Upper lobe of left lung (tissue), 6 donors: Measurements from ENCODE around the gene TMEM203. TPM values are rescaled to one million over a fixed set of nuclear protein-coding genes. Genes with fewer than 3 reads are reported as not detected.

Experiments
- ATAC-seq, 2 donors: fragments of 200-7000 bp; cut with Tn5 transposase; one replicate each; pipeline ENCODE4 v1.9.1; 2022; ENCODE audit warnings: mild to moderate bottlenecking in 2 of 2, moderate library complexity in 2 of 2; ENCODE audit not compliant: low FRiP score in 2 of 2
- DNase-seq, 2 donors: peaks; one replicate each; pipeline ENCODE4 v3.0.0-alpha.2; 2019 to 2020
- H3K27ac ChIP-seq, 4 donors: fragments of 200-600 bp; sonication (generic); one replicate each; pipeline ENCODE4 v1.5.1; 2016 to 2019
- H3K27me3 ChIP-seq, 4 donors: fragments of 200-600 bp; sonication (generic); one replicate each; pipeline ENCODE4 v1.5.1; 2017 to 2019
- H3K36me3 ChIP-seq, 4 donors: fragments of 200-600 bp; sonication (generic); one replicate each; pipeline ENCODE4 v1.5.1; 2016 to 2019
- H3K4me1 ChIP-seq, 4 donors: fragments of 200-600 bp; sonication (generic); one replicate each; pipeline ENCODE4 v1.5.1; 2018 to 2019
- H3K4me3 ChIP-seq, 4 donors: fragments of 200-600 bp; sonication (generic); one replicate each; pipeline ENCODE4 v1.5.1; 2017 to 2019; ENCODE audit warnings: mild to moderate bottlenecking in 2 of 4, moderate library complexity in 1 of 4
- H3K9me3 ChIP-seq, 4 donors: fragments of 200-600 bp; sonication (generic); one replicate each; pipeline ENCODE4 v1.5.1; 2018 to 2019
- CTCF ChIP-seq, 6 experiments: fragments of 450-650 bp in 4 of 6; fragments of 200-600 bp in 2 of 6; sonication (generic) in 2 of 6; IDR thresholded peaks; one replicate each; pipeline ENCODE4 v1.5.1; 2016 to 2019; ENCODE audit warnings: antibody characterized with exemption in 6 of 6
- EP300 ChIP-seq, 4 donors: sonication (generic); formaldehyde crosslinking; IDR thresholded peaks; one replicate each; pipeline ENCODE4 v1.5.1; 2017; ENCODE audit warnings: antibody characterized with exemption in 4 of 4, control low read depth in 2 of 4
- POLR2A ChIP-seq, 4 donors: fragments of 450-650 bp; IDR thresholded peaks; one replicate each; pipeline ENCODE4 v1.5.1; 2016 to 2017; ENCODE audit warnings: antibody characterized with exemption in 4 of 4, mild to moderate bottlenecking in 2 of 4
- POLR2AphosphoS5 ChIP-seq, 2 donors: sonication (generic); formaldehyde crosslinking; IDR thresholded peaks; one replicate each; pipeline ENCODE4 v1.5.1; 2017; ENCODE audit warnings: antibody characterized with exemption in 2 of 2
- WGBS, 2 donors: methylation state at CpG; one replicate each; pipeline ENCODE4 v1.1.5; 2017 to 2018; 5-methylcytosine and 5-hydroxymethylcytosine counted together
- total RNA-seq, 6 donors: library from RNA; depleted of rRNA in 4 of 6; stranded (reverse); fragments of >200 nt in 4 of 6; gene quantifications; one replicate each; pipeline versions ENCODE4 v1.1.0 to v1.2.1, GENCODE V29; 2016 to 2021
- donor health status: DM: no; HTN: no; CAD: no; lungs with moderate emphysema.
- donor health status: DM: no; HTN: yes; CAD: no; lungs with severe emphysema.

Gene TMEM203
- total RNA-seq, 6 donors from 2014 or later = 17.8 to 35.5 (median 31.1) TPM

GRCh38 chr9:137173796-137174664 is 31.4 kb downstream of the TMEM203 start:
- Histone ChIP-seq H3K36me3 (peaks cover 0 to 16% (median 12%) of the 10 kb centered on the region in 4 donors), H3K27me3 (peaks cover 0 to 20% (median 13%) of the 10 kb centered on the region in 4 donors), H3K27ac (no peak overlapping the region), H3K4me1 (peaks cover 9 to 21% (median 18%) of the 10 kb centered on the region in 4 donors), H3K4me3 (no peak overlapping the region), H3K9me3 (no peaks in the 10 kb centered on the region)
- DNase-seq (peak in 1 of 2 donors; percentile 81), ATAC-seq (no peak)
- TF ChIP-seq POLR2AphosphoS5 (IDR thresholded peaks at IDR 0.05) (no peak), POLR2A (IDR thresholded peaks at IDR 0.05) (no peak)
- 58 to 88% methylated on average over 15 to 42 of the region's 45 CpGs for WGBS, 2 donors

GRCh38 chr9:137172901-137173795 is 32.3 kb downstream of the TMEM203 start:
- DNase-seq = peak in 1 of 2 donors; percentile 52
- no peak for TF ChIP-seq EP300 (IDR thresholded peaks at IDR 0.05)
- no peak for TF ChIP-seq POLR2AphosphoS5 (IDR thresholded peaks at IDR 0.05)
- TF ChIP-seq CTCF (IDR thresholded peaks at IDR 0.05) = no peak
- no peak for TF ChIP-seq POLR2A (IDR thresholded peaks at IDR 0.05)

GRCh38 chr9:137171149-137171900 is 34.1 kb downstream of the TMEM203 start:
- H3K9me3 ChIP-seq = no peaks in the 10 kb centered on the region
- no peak overlapping the region for H3K4me3 ChIP-seq
- H3K27ac ChIP-seq = no peak overlapping the region
- H3K36me3 ChIP-seq = no peaks in the 10 kb centered on the region
- WGBS, 2 donors = 78 to 82% methylated on average over 5 to 17 of the region's 22 CpGs
- ATAC-seq = no peak
- H3K4me1 ChIP-seq = peaks cover 30 to 44% (median 35%) of the 10 kb centered on the region in 4 donors
- DNase-seq = peak in 1 of 2 donors; percentile 64
- H3K27me3 ChIP-seq = peaks cover 8 to 47% (median 36%) of the 10 kb centered on the region in 4 donors
- no peak for TF ChIP-seq CTCF (IDR thresholded peaks at IDR 0.05)

More at GRCh38 chr9:137172901-137173795, 32.3 kb downstream of the TMEM203 start:
- H3K4me1 ChIP-seq = peaks cover 18 to 29% (median 27%) of the 10 kb centered on the region in 4 donors
- WGBS, 2 donors = 51 to 59% methylated on average over 16 to 21 of the region's 21 CpGs
- no peak for ATAC-seq
- peaks cover 4 to 29% (median 19%) of the 10 kb centered on the region in 4 donors for H3K27me3 ChIP-seq
- no peak overlapping the region for H3K4me3 ChIP-seq
- H3K36me3 ChIP-seq = peaks cover 0 to 8% (median 5%) of the 10 kb centered on the region in 4 donors
- H3K27ac ChIP-seq = no peak overlapping the region
- no peaks in the 10 kb centered on the region for H3K9me3 ChIP-seq

GRCh38 chr9:137170486-137171148 is 34.8 kb downstream of the TMEM203 start:
- no peak overlapping the region for H3K27ac ChIP-seq
- DNase-seq (no peak), ATAC-seq (no peak)
- TF ChIP-seq CTCF (IDR thresholded peaks at IDR 0.05) = no peak
- H3K36me3 ChIP-seq = no peaks in the 10 kb centered on the region
- no peak overlapping the region for H3K4me3 ChIP-seq
- H3K9me3 ChIP-seq = no peaks in the 10 kb centered on the region
- 43 to 44% methylated on average over 4 to 13 of the region's 14 CpGs for WGBS, 2 donors
- H3K4me1 ChIP-seq = peaks cover 30 to 44% (median 35%) of the 10 kb centered on the region in 4 donors
- peaks cover 8 to 54% (median 43%) of the 10 kb centered on the region in 4 donors for H3K27me3 ChIP-seq
